AG04450 (cell line): ENCODE results near the gene PARD3B. TPM values are rescaled to one million over a fixed set of nuclear protein-coding genes. Genes with fewer than 3 reads are reported as not detected.

ENCODE experiments used
- CTCF ChIA-PET: fragments of 300-600, 350-600 bp; formaldehyde crosslinking; extraction: SDS; loops from one replicate; lab custom pipeline; 2022; ENCODE audit warnings: antibody characterized with exemption, inconsistent platforms; lab: Charles Lee
- POLR2A ChIA-PET: fragments of 350-600 bp; formaldehyde crosslinking; extraction: SDS; loops from one replicate; lab custom pipeline; 2021; ENCODE audit warnings: antibody characterized with exemption, inconsistent platforms; lab: Yijun Ruan, JAX
- DNase-seq: peaks from one replicate; pipeline ENCODE4 v3.0.0-alpha.2; 2011; ENCODE audit warnings: low read depth, low spot score
- H3K27ac ChIP-seq: one replicate; pipeline ENCODE4 v1.5.1; 2012; ENCODE audit warnings: low read depth, low read length, control low read depth
- H3K27me3 ChIP-seq: one replicate; pipeline ENCODE4 v1.6.0; 2012; ENCODE audit warnings: low read length; ENCODE audit not compliant: control insufficient read depth, insufficient read depth
- H3K4me3 ChIP-seq: 2 replicates; pipeline ENCODE4 v1.5.1; 2011; ENCODE audit warnings: mild to moderate bottlenecking, low read depth, low read length, control low read depth
- H3K9me3 ChIP-seq: 2 replicates; pipeline ENCODE4 v1.5.1; 2012; ENCODE audit warnings: low read length; ENCODE audit not compliant: control insufficient read depth, insufficient read depth
- CTCF ChIP-seq: IDR thresholded peaks from 2 replicates; pipeline ENCODE4 v1.5.1; 2011; ENCODE audit warnings: low read depth, low read length, control low read depth, inconsistent platforms
- polyA plus RNA-seq: library from polyadenylated mRNA; depleted of rRNA; stranded (reverse); fragments of >200 nt; gene quantifications from 2 replicates; pipeline ENCODE4 v1.2.3, GENCODE V29; 2011

PARD3B gene
- polyA plus RNA-seq, 1 experiment, result 8.5 TPM

GRCh38 chr2:205463466-205464025 lies 918.3 kb downstream of the PARD3B start:
- H3K9me3 ChIP-seq, result no peaks in the 10 kb centered on the region
- CTCF ChIA-PET, result interaction anchor here (0.7 kb wide), 1 partner anchor 121 kb away, joined by 6 read pairs; no protein-coding TSS in a partner anchor
- no peak for DNase-seq
- POLR2A ChIA-PET, result no interaction called here
- H3K27ac ChIP-seq, result no peak overlapping the region
- H3K4me3 ChIP-seq, result no peak overlapping the region
- H3K27me3 ChIP-seq, result no peaks in the 10 kb centered on the region
- no peak for TF ChIP-seq CTCF

GRCh38 chr2:205464681-205465080 lies 919.4 kb downstream of the PARD3B start:
- no peak for TF ChIP-seq CTCF
- no peak for DNase-seq
- H3K27me3 ChIP-seq, result no peaks in the 10 kb centered on the region
- CTCF ChIA-PET, result no interaction called here
- H3K4me3 ChIP-seq, result no peak overlapping the region
- H3K27ac ChIP-seq, result no peak overlapping the region
- POLR2A ChIA-PET, result no interaction called here
- no peaks in the 10 kb centered on the region for H3K9me3 ChIP-seq

- Histone ChIP-seq H3K9me3 (no peaks in the 10 kb centered on the region), H3K27me3 (no peaks in the 10 kb centered on the region), H3K4me3 (no peak overlapping the region), H3K27ac (no peak overlapping the region)
- DNase-seq, result no peak
- ChIA-PET CTCF (no interaction called here), POLR2A (no interaction called here)
- TF ChIP-seq CTCF, result no peak
Measured at GRCh38 chr2:205465791-205466190, 920.5 kb downstream of the PARD3B start.

GRCh38 chr2:205471776-205472175 lies 926.5 kb downstream of the PARD3B start:
- H3K9me3 ChIP-seq, result no peaks in the 10 kb centered on the region
- no peak for DNase-seq
- no peak overlapping the region for H3K4me3 ChIP-seq
- no peaks in the 10 kb centered on the region for H3K27me3 ChIP-seq
- CTCF ChIA-PET, result no interaction called here
- no peak for TF ChIP-seq CTCF
- no peak overlapping the region for H3K27ac ChIP-seq
- POLR2A ChIA-PET, result no interaction called here

- DNase-seq, result no peak
- no peak for TF ChIP-seq CTCF
- no peak overlapping the region for H3K4me3 ChIP-seq
- H3K9me3 ChIP-seq, result no peaks in the 10 kb centered on the region
- ChIA-PET POLR2A (no interaction called here), CTCF (no interaction called here)
- no peak overlapping the region for H3K27ac ChIP-seq
- H3K27me3 ChIP-seq, result no peaks in the 10 kb centered on the region
Measured at GRCh38 chr2:205473791-205474190, 928.5 kb downstream of the PARD3B start.
